Aorta (tissue), 5 donors: Measurements from ENCODE around the gene CTBP1. TPM values are rescaled to one million over a fixed set of nuclear protein-coding genes. Genes with fewer than 3 reads are reported as not detected.

Experiments
- ATAC-seq: fragments of 200-7000 bp; cut with Tn5 transposase; one replicate; pipeline ENCODE4 v1.9.1; 2022; ENCODE audit warnings: moderate library complexity; ENCODE audit not compliant: low FRiP score
- DNase-seq, 2 donors: peaks; one replicate each; pipeline ENCODE4 v3.0.0-alpha.2; 2020
- H3K27ac ChIP-seq, 2 donors: one replicate each; pipeline ENCODE4 v1.5.1; 2013; ENCODE audit warnings: low read length in 2 of 2, mild to moderate bottlenecking in 2 of 2, moderate library complexity in 2 of 2, control low read depth in 1 of 2, inconsistent platforms in 1 of 2, low read depth in 1 of 2
- H3K27me3 ChIP-seq, 2 donors: one replicate each; pipeline ENCODE4 v1.6.1; 2013; ENCODE audit warnings: control low read depth in 1 of 2, low read length in 1 of 2, mild to moderate bottlenecking in 1 of 2, moderate library complexity in 1 of 2; ENCODE audit not compliant: insufficient read depth in 2 of 2, control insufficient read depth in 1 of 2
- H3K36me3 ChIP-seq, 2 donors: one replicate each; pipeline ENCODE4 v1.6.1; 2013; ENCODE audit warnings: control low read depth in 1 of 2, low read length in 1 of 2, mild to moderate bottlenecking in 1 of 2; ENCODE audit not compliant: insufficient read depth in 2 of 2, control insufficient read depth in 1 of 2
- H3K4me1 ChIP-seq, 2 donors: one replicate each; pipeline ENCODE4 v1.6.1; 2013; ENCODE audit warnings: low read length in 2 of 2, control low read depth in 1 of 2, mild to moderate bottlenecking in 1 of 2, moderate library complexity in 1 of 2; ENCODE audit not compliant: insufficient read depth in 2 of 2, control insufficient read depth in 1 of 2
- H3K4me3 ChIP-seq, 2 donors: one replicate each; pipeline ENCODE4 v1.5.1; 2013; ENCODE audit warnings: low read length in 2 of 2, control low read depth in 1 of 2, mild to moderate bottlenecking in 1 of 2
- H3K9me3 ChIP-seq: one replicate; pipeline ENCODE4 v1.6.1; 2013; ENCODE audit warnings: mild to moderate bottlenecking, low read length; ENCODE audit not compliant: control insufficient read depth
- WGBS, 2 donors: extraction: QIAGEN DNeasy Blood & Tissue Kit; methylation state at CpG; one replicate each; pipeline ENCODE4 v1.1.7; 2013; 5-methylcytosine and 5-hydroxymethylcytosine counted together
- intact Hi-C, 2 donors: fragments of 100-400 bp; cut with DNase I; formaldehyde crosslinking; loops; one replicate each; pipeline versions ENCODE4 v1.14.2 to v1.15.0; 2022
- polyA plus RNA-seq, 2 donors: library from polyadenylated mRNA; stranded (reverse); fragments of 200-250 nt; gene quantifications; one replicate each; pipeline ENCODE4 v1.2.3, GENCODE V29; 2013
- total RNA-seq, 2 donors: library from RNA; stranded (reverse); fragmentation: NEBNext Ultra II Directional; extraction: Animal tissue kit (Norgen Biotek cat#: 25700); gene quantifications; one replicate each; pipeline ENCODE4 v1.2.1, GENCODE V29; 2021
- donor health status: healthy with polysubstance abuse.
- donor health status: Bipolar disorder and iron deficiency.
- donor health status: DM: no; HTN: no; CAD: no.
- donor health status: DM: no; HTN: no; CAD: no.
- donor health status: DM: yes; HTN: yes; CAD: no.

CTBP1 gene
- total and polyA plus RNA-seq, 4 donors, result 66.4 to 145 (median 104) TPM

GRCh38 chr4:1178300-1179088, 70.4 kb downstream of the CTBP1 start:
- WGBS, 2 donors, result 93 to 95% methylated on average over 11 of the region's 11 CpGs
- no peak overlapping the region for H3K4me3 ChIP-seq
- H3K27ac ChIP-seq, result no peak overlapping the region
- no peaks in the 10 kb centered on the region for H3K4me1 ChIP-seq
- ATAC-seq (no peak), DNase-seq (no peak)
- H3K9me3 ChIP-seq, result no peaks in the 10 kb centered on the region
- H3K27me3 ChIP-seq, result no peaks in the 10 kb centered on the region
- no peaks in the 10 kb centered on the region for H3K36me3 ChIP-seq
- intact Hi-C loops, result no loop called here

GRCh38 chr4:1177274-1178141, 71.4 kb downstream of the CTBP1 start:
- Histone ChIP-seq H3K9me3 (no peaks in the 10 kb centered on the region), H3K36me3 (no peaks in the 10 kb centered on the region), H3K4me3 (no peak overlapping the region), H3K27ac (no peak overlapping the region), H3K27me3 (no peaks in the 10 kb centered on the region), H3K4me1 (no peaks in the 10 kb centered on the region)
- no peak for DNase-seq
- ATAC-seq, result no peak
- intact Hi-C loops, result no loop called here
- WGBS, 2 donors, result 74 to 80% methylated on average over 28 of the region's 28 CpGs

- Histone ChIP-seq H3K4me3 (no peak overlapping the region), H3K27me3 (no peaks in the 10 kb centered on the region), H3K9me3 (no peaks in the 10 kb centered on the region), H3K4me1 (no peaks in the 10 kb centered on the region), H3K36me3 (no peaks in the 10 kb centered on the region), H3K27ac (no peak overlapping the region)
- WGBS, 2 donors, result 75 to 93% methylated on average over 1 of the region's 1 CpG
- DNase-seq, result no peak
- intact Hi-C loops, result no loop called here
- ATAC-seq, result no peak
These were observed 72.3 kb downstream of the CTBP1 start for GRCh38 chr4:1176398-1177273.

DNA sequence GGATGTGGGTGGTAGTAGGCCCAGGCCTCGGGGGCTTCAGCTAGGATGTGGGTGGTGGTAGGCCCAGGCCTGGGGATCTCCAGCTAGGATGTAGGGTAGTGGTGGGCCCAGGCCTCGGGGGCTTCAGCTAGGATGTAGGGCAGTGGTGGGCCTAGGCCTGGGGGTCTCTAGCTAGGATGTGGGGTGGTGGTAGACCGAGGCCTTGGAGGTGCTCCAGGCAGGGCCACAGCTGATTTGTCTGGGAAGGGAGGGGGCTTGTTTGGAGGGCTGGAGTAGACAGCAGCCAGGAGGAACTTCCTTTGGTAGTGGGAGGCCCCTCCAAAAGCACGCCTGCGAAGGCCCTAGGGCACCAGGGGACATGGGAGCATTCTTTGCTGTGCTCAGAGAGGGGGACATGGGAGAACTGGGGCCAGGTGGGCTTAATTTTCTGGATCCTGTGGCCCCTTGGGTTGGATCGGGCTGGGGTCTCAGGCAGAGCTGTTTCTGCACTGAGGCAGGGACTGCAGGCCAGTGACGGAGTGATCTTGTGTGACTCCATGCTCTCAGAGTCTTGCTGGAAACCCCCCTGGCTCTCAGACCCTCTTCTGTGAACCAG, 73.2 kb downstream of the CTBP1 start:
- H3K4me3 ChIP-seq, result no peak overlapping the region
- H3K27me3 ChIP-seq, result no peaks in the 10 kb centered on the region
- DNase-seq (no peak), ATAC-seq (no peak)
- H3K36me3 ChIP-seq, result no peaks in the 10 kb centered on the region
- WGBS, 2 donors, result 98% methylated on average over 7 of the region's 7 CpGs
- no peaks in the 10 kb centered on the region for H3K9me3 ChIP-seq
- intact Hi-C loops, result no loop called here
- no peak overlapping the region for H3K27ac ChIP-seq
- no peaks in the 10 kb centered on the region for H3K4me1 ChIP-seq

DNA sequence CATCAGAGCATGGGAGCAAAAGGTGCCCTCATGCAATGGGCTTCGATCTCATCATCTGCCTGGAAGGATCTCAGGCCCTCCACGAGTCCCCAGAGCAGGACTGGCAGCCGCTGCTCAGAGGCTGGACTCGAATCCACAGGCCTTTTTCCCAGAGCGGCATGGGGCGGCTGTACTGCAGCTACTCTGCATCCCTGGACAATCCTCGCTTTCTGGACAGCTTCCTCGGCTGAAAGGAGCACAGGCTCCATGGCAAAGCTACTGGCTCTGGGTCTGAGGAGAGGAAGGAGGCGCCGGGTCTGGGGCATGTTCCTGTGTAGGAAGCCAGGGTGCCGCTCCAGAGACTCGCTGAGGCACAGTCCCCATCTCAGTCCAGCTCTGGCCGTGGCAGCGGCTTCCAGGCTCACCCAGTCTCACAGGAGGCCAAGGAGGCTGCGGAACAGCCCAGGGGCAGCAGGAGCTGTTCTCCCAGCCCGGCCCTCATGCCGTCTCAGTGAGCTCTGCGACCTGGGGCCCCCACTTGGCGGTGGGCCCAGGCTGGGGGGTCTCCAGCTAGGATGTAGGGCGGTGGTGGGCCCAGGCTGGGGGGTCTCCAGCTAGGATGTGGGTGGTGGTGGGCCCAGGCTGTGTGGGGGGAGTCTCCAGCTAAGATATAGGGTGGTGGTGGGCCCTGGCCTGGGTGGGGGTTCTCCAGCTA, 73.8 kb downstream of the CTBP1 start:
- H3K27ac ChIP-seq, result no peak overlapping the region
- WGBS, 2 donors, result 94 to 95% methylated on average over 20 of the region's 20 CpGs

GRCh38 chr4:1172971-1173757, 75.8 kb downstream of the CTBP1 start:
- H3K27ac ChIP-seq, result no peak overlapping the region
- DNase-seq, result no peak
- intact Hi-C loops, result no loop called here
- WGBS, 2 donors, result 89 to 90% methylated on average over 19 to 20 of the region's 20 CpGs
- H3K36me3 ChIP-seq, result no peaks in the 10 kb centered on the region
- no peaks in the 10 kb centered on the region for H3K9me3 ChIP-seq
- no peak overlapping the region for H3K4me3 ChIP-seq
- H3K27me3 ChIP-seq, result no peaks in the 10 kb centered on the region
- no peaks in the 10 kb centered on the region for H3K4me1 ChIP-seq
- ATAC-seq, result peak; percentile 53

More for the DNA sequence above, 73.8 kb downstream of the CTBP1 start:
- DNase-seq, result peak in 1 of 2 donors; percentile 77
- ATAC-seq, result no peak
- H3K4me3 ChIP-seq, result no peak overlapping the region
- H3K27me3 ChIP-seq, result no peaks in the 10 kb centered on the region
- H3K9me3 ChIP-seq, result no peaks in the 10 kb centered on the region
- intact Hi-C loops, result no loop called here
- no peaks in the 10 kb centered on the region for H3K4me1 ChIP-seq
- H3K36me3 ChIP-seq, result no peaks in the 10 kb centered on the region

DNA sequence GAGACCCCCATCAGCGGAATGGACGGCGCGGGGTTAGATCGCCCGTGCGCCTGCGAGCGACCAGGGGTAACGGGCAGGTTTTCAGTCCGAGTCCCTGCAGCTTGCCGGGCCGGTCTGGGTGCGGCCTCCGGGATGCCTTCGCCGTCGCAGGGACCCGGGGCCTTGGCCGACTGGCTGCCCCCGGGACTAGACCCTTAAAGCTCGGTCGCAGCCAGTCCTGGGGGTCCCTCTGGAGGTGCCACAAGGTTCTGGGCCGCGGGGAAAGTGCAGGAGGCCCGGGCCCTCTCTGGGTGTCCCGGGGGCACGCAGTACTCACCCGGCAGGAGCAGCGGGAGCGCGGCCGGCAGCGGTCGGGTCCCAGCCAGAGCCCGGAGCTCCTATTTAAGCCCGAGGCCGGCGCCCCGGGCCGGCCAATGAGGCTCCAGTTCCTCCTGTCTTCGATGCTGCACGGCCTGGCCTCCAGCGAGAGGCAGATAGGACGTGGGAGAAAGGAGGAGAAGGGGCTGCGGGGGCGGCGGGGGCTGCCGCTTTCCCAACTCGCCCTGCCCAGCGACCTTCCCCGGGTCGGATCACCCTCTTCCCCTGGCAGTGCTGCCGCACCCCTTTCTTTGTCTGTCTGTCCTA, 76.6 kb downstream of the CTBP1 start, which contains the start of gene SPON2:
Gene SPON2, minus strand, starts transcription at position 356 of the 624 bp plus-strand sequence.
- DNase-seq (peak in 1 of 2 donors; percentile 78), ATAC-seq (peak; percentile 63)
- Histone ChIP-seq H3K36me3 (no peaks in the 10 kb centered on the region), H3K9me3 (no peaks in the 10 kb centered on the region), H3K4me3 (no peak within 1 kb of the TSS), H3K27me3 (no peaks in the 10 kb centered on the region), H3K27ac (no peak within 1 kb of the TSS), H3K4me1 (no peaks in the 10 kb centered on the region)
- WGBS, 2 donors, result 3 to 7% methylated on average over 42 to 54 of the region's 54 CpGs
- intact Hi-C loops, result no loop called here
